Caco-2 (cell line): Measurements from ENCODE around the gene CCNG1. TPM values are rescaled to one million over a fixed set of nuclear protein-coding genes. Genes with fewer than 3 reads are reported as not detected.

Experiments
- BruUV-seq: library from RNA; stranded (reverse); fragments of 400-500 nt; replicated peaks from 2 replicates; lab custom pipeline; 2021; lab: Mats Ljungman, UMichigan
- CTCF ChIA-PET: fragments of 300-600 bp; sonication (Branson Sonifier 250); formaldehyde crosslinking; loops from one replicate; lab custom pipeline; 2022; ENCODE audit warnings: antibody characterized with exemption; lab: Charles Lee
- POLR2A ChIA-PET: fragments of 300-600 bp; sonication (Branson Sonifier 250); formaldehyde crosslinking; loops from one replicate; lab custom pipeline; 2022; ENCODE audit warnings: antibody characterized with exemption; lab: Charles Lee
- DNase-seq, 2 experiments: peaks; one replicate each; pipeline versions ENCODE4 v3.0.0 to v3.0.0-alpha.2; 2020 to 2022
- H3K27me3 ChIP-seq: replicated peaks from 2 replicates; pipeline ENCODE4 v1.6.0; 2011; ENCODE audit warnings: low read length; ENCODE audit not compliant: control insufficient read depth, insufficient read depth
- H3K36me3 ChIP-seq: 2 replicates; pipeline ENCODE4 v1.5.1; 2011; ENCODE audit warnings: low read length; ENCODE audit not compliant: control insufficient read depth, insufficient read depth
- H3K4me1 ChIP-seq: fragments of 250-450 bp; sonication (Bioruptor Pico); 2 replicates; pipeline ENCODE4 v1.5.1; 2020; ENCODE audit warnings: mild to moderate bottlenecking
- H3K4me3 ChIP-seq: 2 replicates; pipeline ENCODE4 v1.5.1; 2011; ENCODE audit warnings: low read depth, mild to moderate bottlenecking, control low read depth, low read length
- H3K9me3 ChIP-seq: fragments of 250-450 bp; sonication (Bioruptor Pico); 2 replicates; pipeline ENCODE4 v1.5.1; 2020; ENCODE audit warnings: mild to moderate bottlenecking, moderate library complexity
- H3K27ac Mint-ChIP-seq: one replicate; pipeline ENCODE4 v1.8.0; 2022; ENCODE audit warnings: mixed read lengths; ENCODE audit not compliant: unreplicated experiment
- H3K27me3 Mint-ChIP-seq: one replicate; pipeline ENCODE4 v1.8.0; 2022; ENCODE audit warnings: mixed read lengths; ENCODE audit not compliant: insufficient read depth, unreplicated experiment
- H3K36me3 Mint-ChIP-seq: one replicate; pipeline ENCODE4 v1.8.0; 2022; ENCODE audit warnings: mild to moderate bottlenecking, mixed read lengths; ENCODE audit not compliant: insufficient read depth, unreplicated experiment
- H3K4me1 Mint-ChIP-seq: one replicate; pipeline ENCODE4 v1.8.0; 2022; ENCODE audit warnings: low read depth, mixed read lengths; ENCODE audit not compliant: unreplicated experiment
- H3K4me3 Mint-ChIP-seq: one replicate; pipeline ENCODE4 v1.8.0; 2022; ENCODE audit warnings: mild to moderate bottlenecking, moderate library complexity, mixed read lengths; ENCODE audit not compliant: unreplicated experiment
- H3K9me3 Mint-ChIP-seq: one replicate; pipeline ENCODE4 v1.8.0; 2022; ENCODE audit warnings: mixed read lengths; ENCODE audit not compliant: unreplicated experiment
- intact Hi-C: fragments of 100-400 bp; cut with micrococcal nuclease; formaldehyde crosslinking; loops from one replicate; pipeline ENCODE4 v1.10.0; 2022; ENCODE audit not compliant: unreplicated experiment
- total RNA-seq: library from RNA; stranded (reverse); gene quantifications from 2 replicates; pipeline ENCODE4 v1.2.3, GENCODE V29; 2022
- TF ChIP-seq, protein P1 (sequence below), 2 experiments: fragments of 200-600 bp in 1 of 2; IDR thresholded peaks; 1 replicate in 1 of 2; 2 replicates in 1 of 2; pipeline versions ENCODE4 v1.5.1 to v1.8.0; 2011 to 2022; ENCODE audit warnings: antibody characterized with exemption in 1 of 2, control low read depth in 1 of 2, inconsistent platforms in 1 of 2, low read depth in 1 of 2, low read length in 1 of 2, mild to moderate bottlenecking in 1 of 2, moderate library complexity in 1 of 2; ENCODE audit not compliant: insufficient read depth in 1 of 2, severe bottlenecking in 1 of 2, unreplicated experiment in 1 of 2

Gene CCNG1
- total RNA-seq, 1 experiment from 2014 or later: 181 TPM

DNA sequence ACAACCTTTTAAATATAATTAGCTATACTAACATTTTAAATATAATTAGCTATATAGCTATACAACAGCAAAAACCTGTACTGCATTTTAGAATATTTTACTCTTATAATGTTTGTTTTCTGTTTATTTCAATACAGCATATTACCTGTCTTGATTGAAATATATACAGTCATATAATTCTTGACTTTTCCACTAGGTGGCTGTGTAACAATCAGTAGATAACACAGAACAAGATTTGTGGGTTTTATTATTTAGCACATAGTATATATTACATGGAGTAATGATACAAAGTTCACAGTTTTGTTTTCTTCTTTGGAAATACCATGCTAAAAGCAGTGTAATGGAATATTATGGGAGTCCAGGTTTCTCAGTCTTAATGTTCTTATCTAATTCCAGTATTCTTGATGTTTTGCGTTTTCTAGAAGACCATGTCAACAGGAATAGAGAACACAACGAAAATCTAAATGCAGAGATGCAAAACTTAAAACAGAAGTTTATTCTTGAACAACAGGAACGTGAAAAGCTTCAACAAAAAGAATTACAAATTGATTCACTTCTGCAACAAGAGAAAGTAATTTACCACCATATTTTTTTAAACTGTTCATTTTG is 36.3 kb downstream of the CCNG1 start:
- Histone ChIP-seq H3K4me1 (no peaks in the 10 kb centered on the region), H3K36me3 (peaks cover 1% of the 10 kb centered on the region), H3K4me3 (no peak overlapping the region), H3K27me3 (no peaks in the 10 kb centered on the region), H3K9me3 (no peaks in the 10 kb centered on the region)
- H3K27ac Mint-ChIP-seq: no peak overlapping the region
- intact Hi-C loops: no loop called here
- CTCF ChIA-PET: no interaction called here
- POLR2A ChIA-PET: no interaction called here
- H3K4me3 Mint-ChIP-seq: no peak overlapping the region
- no TSS peak for BruUV-seq
- TF ChIP-seq, protein P1, sequence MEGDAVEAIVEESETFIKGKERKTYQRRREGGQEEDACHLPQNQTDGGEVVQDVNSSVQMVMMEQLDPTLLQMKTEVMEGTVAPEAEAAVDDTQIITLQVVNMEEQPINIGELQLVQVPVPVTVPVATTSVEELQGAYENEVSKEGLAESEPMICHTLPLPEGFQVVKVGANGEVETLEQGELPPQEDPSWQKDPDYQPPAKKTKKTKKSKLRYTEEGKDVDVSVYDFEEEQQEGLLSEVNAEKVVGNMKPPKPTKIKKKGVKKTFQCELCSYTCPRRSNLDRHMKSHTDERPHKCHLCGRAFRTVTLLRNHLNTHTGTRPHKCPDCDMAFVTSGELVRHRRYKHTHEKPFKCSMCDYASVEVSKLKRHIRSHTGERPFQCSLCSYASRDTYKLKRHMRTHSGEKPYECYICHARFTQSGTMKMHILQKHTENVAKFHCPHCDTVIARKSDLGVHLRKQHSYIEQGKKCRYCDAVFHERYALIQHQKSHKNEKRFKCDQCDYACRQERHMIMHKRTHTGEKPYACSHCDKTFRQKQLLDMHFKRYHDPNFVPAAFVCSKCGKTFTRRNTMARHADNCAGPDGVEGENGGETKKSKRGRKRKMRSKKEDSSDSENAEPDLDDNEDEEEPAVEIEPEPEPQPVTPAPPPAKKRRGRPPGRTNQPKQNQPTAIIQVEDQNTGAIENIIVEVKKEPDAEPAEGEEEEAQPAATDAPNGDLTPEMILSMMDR (IDR thresholded peaks at IDR 0.05; ENCODE audit: insufficient read depth in 1 of 2, low read depth in 1 of 2, low read length in 1 of 2, severe bottlenecking in 1 of 2, unreplicated experiment in 1 of 2): peak in 1 of 2 experiments; percentile 35
- H3K36me3 Mint-ChIP-seq: peaks cover 73% of the 10 kb centered on the region
- no peak for DNase-seq
- H3K9me3 Mint-ChIP-seq: no peaks in the 10 kb centered on the region
- H3K27me3 Mint-ChIP-seq: no peaks in the 10 kb centered on the region
- no peaks in the 10 kb centered on the region for H3K4me1 Mint-ChIP-seq

DNA sequence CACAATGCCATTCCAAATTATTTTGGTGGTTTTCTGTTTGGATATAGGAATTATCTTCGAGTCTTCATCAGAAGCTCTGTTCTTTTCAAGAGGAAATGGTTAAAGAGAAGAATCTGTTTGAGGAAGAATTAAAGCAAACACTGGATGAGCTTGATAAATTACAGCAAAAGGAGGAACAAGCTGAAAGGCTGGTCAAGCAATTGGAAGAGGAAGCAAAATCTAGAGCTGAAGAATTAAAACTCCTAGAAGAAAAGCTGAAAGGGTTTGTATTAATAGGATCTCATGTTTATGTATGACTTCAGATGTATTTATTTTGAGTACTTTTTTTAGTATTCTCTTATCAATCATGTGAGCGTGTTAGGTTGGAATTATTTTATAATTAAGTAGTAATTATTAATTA is 38.0 kb downstream of the CCNG1 start:
- intact Hi-C loops: no loop called here
- H3K36me3 Mint-ChIP-seq: peaks cover 70% of the 10 kb centered on the region
- Histone ChIP-seq H3K4me3 (no peak overlapping the region), H3K27me3 (no peaks in the 10 kb centered on the region), H3K4me1 (no peaks in the 10 kb centered on the region), H3K36me3 (no peaks in the 10 kb centered on the region; the same call in 1 of the 2 replicates), H3K9me3 (no peaks in the 10 kb centered on the region)
- no peak overlapping the region for H3K4me3 Mint-ChIP-seq
- ChIA-PET CTCF (no interaction called here), POLR2A (no interaction called here)
- H3K4me1 Mint-ChIP-seq: no peaks in the 10 kb centered on the region
- H3K27me3 Mint-ChIP-seq: no peaks in the 10 kb centered on the region
- no peaks in the 10 kb centered on the region for H3K9me3 Mint-ChIP-seq
- BruUV-seq: no TSS peak
- DNase-seq: no peak
- TF ChIP-seq, protein P1 (IDR thresholded peaks at IDR 0.05; ENCODE audit: insufficient read depth in 1 of 2, low read depth in 1 of 2, low read length in 1 of 2, severe bottlenecking in 1 of 2, unreplicated experiment in 1 of 2): no peak
- H3K27ac Mint-ChIP-seq: no peak overlapping the region

DNA sequence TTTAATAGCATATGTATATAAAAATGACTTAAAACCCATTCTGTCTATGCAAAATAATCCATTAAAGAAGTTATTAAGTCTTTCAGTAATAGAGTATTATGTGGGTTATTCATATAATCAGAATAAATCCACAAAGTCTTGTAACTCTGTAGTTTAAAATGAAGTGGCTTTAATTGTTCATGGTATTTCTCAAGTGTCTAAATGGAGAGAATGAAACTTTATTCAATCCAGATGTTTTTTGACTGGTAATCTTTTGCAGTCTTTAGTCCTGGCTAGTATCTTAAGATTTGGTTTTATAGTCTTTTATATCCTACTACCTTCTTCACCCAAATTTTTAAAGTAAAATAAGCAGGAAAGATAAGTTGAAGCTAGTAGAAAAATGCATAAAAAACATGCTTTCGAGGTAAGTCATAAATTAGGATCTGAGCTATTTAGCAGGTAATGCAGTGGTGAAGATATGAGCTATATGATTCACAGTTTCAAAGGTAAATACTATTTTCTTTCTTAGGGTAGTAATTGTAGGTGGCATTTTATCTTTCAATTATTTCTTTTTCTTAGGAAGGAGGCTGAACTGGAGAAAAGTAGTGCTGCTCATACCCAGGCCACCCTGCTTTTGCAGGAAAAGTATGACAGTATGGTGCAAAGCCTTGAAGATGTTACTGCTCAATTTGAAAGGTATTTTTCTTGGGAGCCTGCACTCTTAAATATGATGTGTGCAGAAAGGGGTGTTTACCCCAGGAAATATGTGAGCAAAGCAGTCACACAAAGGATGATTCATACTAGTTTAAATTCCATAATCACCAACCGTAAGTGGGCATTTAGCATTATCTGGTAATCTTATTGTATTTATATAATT is 41.0 kb downstream of the CCNG1 start:
- no peaks in the 10 kb centered on the region for H3K27me3 ChIP-seq
- CTCF ChIA-PET: no interaction called here
- Mint-ChIP-seq H3K36me3 (peaks cover 65% of the 10 kb centered on the region), H3K4me1 (no peaks in the 10 kb centered on the region), H3K4me3 (no peak overlapping the region), H3K27ac (no peak overlapping the region), H3K27me3 (no peaks in the 10 kb centered on the region), H3K9me3 (no peaks in the 10 kb centered on the region)
- H3K4me1 ChIP-seq: no peaks in the 10 kb centered on the region
- no peak for DNase-seq
- H3K9me3 ChIP-seq: no peaks in the 10 kb centered on the region
- POLR2A ChIA-PET: no interaction called here
- intact Hi-C loops: no loop called here
- TF ChIP-seq, protein P1 (IDR thresholded peaks at IDR 0.05; ENCODE audit: insufficient read depth in 1 of 2, low read depth in 1 of 2, low read length in 1 of 2, severe bottlenecking in 1 of 2, unreplicated experiment in 1 of 2): no peak
- H3K36me3 ChIP-seq: no peaks in the 10 kb centered on the region; the same call in 1 of the 2 replicates
- BruUV-seq: no TSS peak
- H3K4me3 ChIP-seq: no peak overlapping the region
